ENCODE measurements around the gene INVS.

DNA sequence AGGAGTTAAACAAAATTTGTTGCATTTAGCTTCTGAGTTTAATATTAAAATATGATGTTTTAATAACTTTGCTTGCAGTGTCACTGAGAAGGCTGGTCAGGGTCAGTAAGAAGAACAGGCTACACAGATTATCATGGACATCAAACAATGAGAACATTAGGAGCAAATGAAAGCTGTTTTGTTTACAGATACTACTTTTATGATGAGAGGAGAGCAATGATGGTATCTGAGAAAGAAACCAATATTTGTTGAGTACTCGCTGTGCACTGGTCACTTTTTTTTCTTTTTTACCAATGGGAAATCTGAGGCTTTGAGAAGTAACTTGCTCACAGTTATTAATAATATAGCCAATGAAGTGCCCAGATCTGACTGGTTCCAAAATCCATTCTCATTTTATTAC, 109.6 kb downstream of the INVS start:
- TF ChIP-seq EZH2phosphoT487 (IDR thresholded peaks at IDR 0.05; ENCODE audit: insufficient read depth, low read depth) (no peak), EZH2 (IDR thresholded peaks at IDR 0.05; ENCODE audit: insufficient read depth, poor library complexity, severe bottlenecking) (no peak)

Data from GM23248 (cell line).